ENCODE results near the gene VGLL4.

VGLL4 gene

DNA sequence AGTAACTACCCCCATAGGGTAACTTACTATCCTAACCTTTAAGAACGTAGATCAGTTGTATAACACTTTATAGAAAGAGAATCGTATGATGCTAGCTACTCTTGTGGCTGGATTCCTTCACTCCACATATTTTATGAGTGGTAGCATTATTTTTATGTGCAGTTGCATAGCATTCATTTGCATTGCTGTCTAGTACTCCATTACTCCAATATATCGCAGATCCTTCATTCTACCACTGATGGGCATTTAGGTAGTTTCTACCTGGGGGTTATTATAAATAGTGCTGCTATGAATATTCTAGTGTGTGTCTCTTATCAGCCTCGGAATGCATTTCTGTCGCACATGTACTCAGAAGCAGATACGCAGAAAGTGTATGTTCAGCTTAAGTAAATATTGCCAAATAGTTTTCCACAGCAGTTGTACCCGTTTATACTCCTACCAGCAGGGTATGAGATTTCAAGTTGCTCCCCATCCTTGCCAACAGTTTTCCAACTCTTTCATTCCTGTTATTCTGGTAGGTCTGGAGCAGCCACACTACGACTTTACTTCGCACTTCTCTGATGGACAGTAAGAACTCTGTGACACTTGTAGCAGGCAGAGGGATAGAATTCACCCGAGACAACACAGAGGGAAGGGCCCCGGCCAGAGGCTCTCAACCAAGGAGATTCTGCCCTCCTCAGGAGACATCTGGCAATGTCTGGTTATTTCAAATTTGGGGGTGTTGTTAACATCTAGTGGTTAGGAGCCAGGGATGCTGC is 9.8 kb upstream of the VGLL4 start:
- DNase-seq (ENCODE audit: low read depth in 3 of 3): no peak

DNA sequence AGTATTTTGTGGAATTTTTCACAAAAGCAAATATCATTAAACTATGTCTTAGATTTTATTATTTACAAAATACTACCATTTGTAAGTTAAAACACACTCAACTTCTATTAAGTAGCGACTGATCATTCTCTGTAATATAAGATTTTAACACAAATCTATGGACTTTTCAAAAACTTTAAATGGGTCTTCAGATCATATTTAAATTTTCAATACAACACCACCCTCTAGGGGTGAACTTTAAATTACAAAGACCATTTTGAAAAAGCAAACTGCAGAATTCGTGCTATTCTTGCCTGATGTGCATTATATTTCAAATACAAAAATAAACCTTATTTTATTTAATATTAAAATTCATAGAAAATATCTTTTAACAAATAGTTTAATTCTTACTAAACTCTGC is 8.2 kb upstream of the VGLL4 start:
- DNase-seq (ENCODE audit: low read depth in 3 of 3): no peak

DNA sequence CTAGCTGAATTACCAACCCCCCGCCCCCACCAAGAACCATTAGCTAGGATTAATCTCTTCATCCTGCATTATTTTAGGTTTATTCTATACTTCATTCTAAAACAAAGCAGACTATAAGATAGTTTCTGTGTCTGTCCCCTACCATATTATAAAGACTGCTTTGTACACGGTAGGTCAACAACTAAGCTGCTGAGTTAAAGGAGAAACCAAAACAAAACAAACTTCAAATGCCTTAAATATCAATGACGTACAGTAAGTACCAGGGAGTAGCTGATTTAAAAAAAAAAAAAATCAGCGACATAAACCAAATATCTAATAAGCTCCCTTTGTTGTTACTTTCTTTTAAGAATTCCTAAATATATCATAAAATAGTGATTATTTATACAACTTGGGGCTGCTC is 7.8 kb upstream of the VGLL4 start:
- no peak for DNase-seq (ENCODE audit: low read depth in 3 of 3)

DNA sequence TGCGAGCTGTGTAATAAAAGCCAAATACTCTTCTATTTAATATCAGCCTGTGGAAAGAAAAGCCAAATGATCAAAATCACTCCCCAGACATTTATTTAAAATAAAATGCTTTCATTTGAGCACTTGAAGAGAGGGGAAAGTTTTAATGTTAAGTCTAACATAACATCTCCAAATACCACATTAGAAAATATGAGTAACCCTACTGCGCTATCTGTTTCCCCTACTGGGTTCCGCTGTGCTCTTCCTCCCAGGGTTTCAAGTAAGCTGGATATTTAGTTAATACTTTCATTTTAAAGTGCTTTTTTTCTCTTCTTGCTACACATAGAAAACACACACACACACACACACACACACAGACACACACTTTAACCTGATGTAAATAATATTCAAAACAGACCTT is 6.7 kb upstream of the VGLL4 start:
- no peak for DNase-seq (ENCODE audit: low read depth in 3 of 3)

DNA sequence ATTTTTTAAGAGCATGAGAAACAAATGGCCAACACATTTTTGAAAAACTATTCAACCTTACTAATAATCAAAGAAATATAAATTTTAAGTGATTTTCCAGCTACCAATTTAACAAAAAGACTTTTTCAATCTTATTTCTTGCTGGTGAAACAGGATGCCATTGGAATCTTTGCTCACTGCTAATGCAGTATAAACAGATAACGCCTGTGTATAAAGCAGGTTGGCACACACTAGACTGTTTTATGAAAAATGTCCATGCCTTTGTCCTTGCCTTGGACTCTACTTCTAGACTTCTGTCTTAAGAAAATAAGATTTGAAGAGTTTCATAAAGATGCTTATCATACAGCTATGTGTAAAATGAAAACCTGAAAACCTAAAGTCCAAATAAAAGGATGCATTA is 5.0 kb upstream of the VGLL4 start:
- DNase-seq (ENCODE audit: low read depth in 3 of 3): no peak

DNA sequence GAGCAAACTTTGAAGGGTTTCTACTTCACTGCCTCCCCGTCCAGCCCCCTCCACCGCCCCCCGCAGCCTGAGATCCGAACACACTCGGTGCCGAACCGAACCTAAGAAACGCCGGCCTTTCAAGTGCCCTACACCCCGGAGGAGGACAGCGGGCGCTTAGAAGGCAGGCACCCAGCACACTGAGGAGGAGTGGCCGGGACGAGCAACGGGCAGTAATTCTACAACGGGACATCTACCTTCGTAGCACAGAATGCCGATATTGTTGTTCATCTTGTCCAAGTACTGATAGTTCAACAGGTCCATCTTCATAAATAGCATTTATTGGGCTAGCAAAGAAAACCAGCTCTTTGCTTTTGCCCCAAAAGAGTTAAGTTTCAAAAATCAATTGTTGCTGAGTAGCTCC is 513 bp downstream of the VGLL4 start:
- DNase-seq (ENCODE audit: low read depth in 3 of 3): peak in 2 of 3 experiments; percentile 8 to 35

DNA sequence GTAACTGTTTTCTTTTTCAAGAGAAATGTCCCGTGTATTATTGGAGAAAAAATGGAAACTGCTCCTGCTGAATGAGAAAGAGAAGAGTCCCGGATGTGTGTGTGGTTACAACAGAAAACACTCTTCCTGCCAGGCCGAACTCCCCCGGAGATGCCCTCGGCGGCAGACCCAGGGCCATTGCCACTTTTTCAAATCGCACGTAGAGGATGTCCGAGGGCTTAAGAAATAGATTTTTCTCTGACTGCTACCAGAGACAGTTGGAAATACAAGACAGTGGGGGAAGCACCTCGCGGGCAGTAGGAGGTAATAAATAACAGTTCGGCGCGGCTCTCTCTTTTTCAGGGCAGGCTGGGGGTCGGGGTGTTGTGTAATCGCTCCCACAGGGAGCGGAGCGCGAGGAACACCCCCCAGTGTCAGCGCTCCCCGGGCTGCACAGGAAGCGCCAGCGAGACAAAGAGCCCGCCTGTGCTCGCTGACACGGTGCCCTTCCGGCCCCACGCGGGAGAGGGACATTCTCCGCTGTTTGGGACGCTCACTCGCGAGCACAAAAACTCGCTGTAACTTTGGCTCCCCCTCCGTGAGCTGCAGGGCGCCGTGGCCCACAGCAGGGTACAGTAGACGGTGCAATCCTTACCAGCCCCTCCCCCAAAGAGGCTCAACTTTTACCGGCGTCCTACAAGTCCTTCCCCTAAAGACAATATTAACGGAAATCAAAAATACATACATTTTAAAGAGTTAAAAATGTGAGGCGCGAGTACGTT is 1.1 kb downstream of the VGLL4 start:
- DNase-seq (ENCODE audit: low read depth in 3 of 3): peak; percentile 18 to 67 (median 20)

DNA sequence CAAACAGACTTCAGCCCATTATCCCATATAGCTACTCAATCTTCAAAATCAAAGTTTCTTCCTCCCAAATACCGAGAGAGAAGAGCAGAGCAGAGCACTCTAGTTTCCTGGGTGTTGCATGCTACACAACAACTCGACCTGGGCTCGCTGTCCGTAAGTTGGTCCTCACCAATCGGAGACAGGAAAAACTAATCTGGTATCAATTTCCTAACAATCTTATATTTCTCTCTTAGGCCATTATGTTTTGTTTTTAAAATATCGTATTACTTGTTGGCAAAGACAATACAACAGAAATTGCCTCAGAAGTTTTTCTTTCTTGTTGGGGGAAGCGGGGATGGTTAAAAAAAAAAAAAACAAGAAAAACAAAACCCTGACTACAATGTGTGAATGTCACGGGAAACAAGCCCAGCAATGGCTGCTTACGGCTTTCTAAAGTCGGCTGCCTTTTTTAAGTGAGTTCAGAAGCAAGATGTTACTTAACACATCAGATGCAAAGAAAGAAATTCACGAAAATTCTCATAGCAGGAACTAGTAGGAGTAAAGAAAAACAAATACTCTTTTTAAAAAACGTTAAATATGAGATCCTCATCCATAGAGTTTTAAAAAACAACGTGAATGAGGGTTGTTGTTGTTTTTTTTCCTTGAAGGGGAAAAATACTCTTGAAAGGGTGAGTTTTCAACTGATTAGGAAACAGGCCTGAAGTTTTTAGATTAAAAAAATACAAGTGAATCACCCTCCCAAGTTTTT is 1.9 kb downstream of the VGLL4 start:
- DNase-seq (ENCODE audit: low read depth in 3 of 3): no peak

DNA sequence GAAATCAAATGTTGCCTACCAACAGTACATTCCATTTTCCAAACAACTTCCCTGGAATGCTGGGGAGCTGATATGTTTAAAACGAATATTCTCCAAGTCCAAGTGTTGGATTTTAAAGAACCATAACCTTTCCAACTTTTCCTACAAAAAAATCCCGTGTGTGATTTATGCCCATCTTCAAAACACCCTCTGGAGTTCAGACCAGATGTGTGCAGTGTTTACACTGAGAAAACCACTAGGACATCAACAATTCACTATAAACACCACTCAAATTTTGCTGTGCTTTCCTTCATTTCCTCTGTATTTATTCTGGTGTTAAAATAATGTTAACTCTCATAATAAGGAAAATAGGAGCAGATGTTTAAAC is 2.4 kb downstream of the VGLL4 start:
- no peak for DNase-seq (ENCODE audit: low read depth in 3 of 3)

DNA sequence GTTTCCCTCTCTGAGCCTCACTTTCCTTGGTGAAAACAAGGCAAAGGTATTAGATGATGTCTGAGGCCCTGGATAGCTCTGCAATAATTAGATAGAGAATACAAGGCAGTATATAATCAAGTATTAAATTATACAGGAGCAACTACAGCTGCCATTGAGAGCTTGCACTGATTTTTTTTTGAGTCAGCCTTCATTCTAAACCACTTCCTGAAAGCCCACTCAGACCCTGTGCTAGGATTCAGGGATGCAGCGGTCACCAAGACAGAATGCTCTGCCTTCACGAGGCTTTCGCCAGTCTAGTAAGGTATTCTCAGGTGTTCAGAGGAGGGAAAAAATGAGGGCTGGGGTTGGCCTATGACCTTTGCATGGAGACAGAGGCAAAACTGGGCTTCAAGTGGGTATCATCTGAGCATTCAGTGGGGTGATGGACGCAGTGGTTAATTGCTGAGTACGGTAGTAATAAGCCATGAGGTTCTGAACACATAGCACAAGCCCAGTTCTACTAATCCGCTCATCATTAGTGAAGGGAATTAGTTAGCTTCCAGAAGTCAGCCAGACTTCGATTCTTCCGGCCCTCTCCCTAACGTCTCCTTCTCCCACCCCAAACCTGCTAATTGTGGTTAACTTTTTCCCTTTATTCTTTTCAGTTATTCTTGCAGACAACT is 3.6 kb downstream of the VGLL4 start:
- no peak for DNase-seq (ENCODE audit: low read depth in 3 of 3)

DNA sequence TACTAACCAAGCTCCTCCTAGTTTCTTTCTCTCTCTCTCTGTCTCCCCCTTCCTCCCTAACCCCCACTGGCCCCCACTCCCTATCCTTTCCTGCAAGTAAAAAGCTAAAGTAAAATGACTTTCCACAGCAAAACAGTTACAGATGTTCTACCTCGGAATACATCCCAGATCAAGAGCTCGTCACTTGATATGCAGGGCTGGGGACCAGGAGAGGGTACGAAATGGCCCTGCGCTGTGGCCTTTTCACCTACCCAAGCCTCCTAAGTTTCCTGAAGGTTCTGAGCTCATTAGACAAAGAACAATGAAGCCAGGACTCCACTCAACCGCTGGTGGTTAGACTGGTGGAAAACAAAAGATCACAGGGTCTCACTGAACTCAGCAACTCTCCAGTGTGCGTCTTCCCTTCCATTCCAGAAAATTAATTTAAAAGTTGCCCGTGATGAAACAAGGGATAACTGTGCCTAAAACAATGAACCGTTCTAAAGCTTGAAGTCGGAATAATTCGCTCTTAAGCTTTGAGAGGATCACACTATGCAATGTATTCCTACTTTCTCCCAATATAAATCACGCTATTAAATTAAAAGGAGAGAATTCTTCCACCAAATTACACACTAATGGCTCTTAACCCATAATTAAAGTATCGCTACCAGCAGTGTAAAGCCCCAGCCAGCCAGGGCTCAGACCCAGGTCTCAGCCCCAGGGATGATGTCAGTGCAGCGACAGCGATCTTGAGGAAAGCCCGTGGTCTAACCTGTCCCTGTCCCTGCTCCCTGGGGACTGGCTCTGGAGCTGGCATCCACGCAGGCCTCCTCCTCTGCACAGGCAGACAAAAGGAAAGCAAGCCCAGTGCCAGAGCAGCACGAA is 5.0 kb downstream of the VGLL4 start:
- no peak for DNase-seq (ENCODE audit: low read depth in 3 of 3)

DNA sequence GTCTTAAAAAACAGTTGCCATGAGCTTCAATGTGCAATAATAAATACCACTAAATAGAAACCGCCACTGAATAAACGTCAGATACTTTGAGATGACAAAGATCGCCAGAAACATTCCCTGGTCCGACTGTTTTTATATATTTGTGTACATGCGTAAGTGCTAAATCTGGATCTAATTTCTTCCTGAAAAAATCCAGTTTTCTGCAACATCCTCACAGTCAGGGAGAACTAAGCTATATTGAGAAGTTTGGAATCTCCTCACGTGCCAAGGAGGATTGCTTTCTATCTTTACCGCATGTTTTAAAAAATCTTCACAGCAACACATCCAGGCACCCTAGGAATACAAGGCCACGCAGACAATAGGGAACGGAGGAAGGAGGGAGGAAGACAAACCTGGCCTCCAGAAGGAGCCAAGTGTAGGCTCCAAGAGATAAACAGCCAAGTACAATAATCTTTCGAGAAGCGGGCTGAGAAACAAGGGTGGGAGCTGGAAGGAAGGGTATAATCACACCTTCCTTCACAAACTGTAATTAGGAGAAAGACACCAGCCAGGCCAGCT is 5.7 kb downstream of the VGLL4 start:
- DNase-seq (ENCODE audit: low read depth in 3 of 3): no peak

DNA sequence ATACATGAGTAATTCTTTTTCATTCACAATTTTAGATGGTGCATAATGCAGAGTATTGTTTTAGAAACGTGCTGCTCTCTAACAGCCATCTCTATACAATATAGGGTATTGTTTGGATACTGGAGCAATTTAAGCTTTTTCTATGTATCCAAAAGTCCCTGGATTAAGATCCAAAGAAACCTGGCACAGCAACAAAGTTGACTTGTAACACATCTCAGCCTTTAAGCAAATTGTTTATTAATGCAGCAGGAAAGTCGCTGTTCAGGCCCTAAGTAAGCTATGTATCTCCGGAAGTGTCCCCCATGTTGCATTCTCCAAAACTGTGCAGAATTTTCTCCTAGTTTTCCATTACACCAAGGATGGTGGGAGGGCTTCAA is 7.3 kb downstream of the VGLL4 start:
- DNase-seq (ENCODE audit: low read depth in 3 of 3): no peak

DNA sequence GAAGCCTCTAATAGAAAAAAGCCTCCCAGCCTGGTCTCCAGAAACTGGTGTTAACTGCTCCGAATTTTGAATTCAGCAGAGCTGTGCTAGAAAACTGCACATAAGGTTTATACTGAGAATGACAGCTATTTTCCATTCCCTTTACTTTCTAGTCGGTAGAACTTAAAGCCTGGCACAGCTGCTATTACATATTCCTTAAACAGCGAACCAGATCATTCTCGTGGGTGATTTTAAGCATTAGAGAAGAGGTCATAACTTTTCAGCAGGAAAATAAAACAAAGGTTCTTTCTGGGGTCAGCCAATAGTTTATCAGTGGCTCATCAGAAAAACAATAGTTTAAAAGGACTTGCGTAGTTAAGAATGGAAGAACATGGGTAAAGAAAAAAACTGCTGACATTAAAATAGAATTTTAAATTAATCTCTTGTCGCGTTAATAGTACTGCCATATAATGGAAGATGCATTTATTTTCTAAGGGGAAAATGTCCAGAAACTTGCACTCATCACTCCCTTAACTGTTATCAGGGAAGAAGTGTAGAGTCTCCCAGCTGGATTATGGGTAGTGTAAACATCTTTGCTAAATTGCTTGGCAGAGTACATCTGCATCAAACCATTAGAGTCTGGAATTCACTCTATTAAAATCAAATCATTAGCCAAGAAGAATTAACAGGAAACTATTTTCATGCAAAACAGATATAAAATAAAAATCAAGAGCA is 7.9 kb downstream of the VGLL4 start:
- DNase-seq (ENCODE audit: low read depth in 3 of 3): no peak

DNA sequence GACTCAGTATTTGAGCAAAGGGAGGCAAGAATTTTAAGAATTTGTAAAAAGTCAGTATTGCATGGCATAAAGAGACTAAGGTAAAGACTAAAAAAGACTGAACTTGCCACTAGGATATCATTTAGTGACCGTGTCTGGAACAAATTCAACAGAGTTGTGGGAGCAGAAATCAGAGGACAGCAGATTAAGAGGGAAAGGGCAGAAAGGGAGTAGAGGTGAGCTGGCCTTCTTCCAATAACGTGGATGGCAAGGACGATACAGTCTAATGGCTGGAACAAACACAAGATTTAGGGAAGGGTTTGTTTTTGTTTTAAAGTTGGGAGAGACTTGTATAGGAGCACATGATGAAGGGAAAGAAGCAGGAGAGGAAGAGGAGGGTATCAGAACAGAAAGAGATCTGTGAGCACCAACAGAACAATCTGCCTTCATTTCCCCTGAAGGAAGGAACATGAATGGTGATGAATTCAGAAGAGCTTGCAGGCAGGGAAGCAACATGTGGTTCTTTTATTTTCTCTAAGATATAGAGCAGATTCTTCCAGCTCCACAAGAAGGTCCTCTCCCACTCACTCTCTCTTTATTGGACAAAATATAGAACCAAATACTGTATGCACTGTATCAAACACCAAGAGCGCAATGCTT is 8.6 kb downstream of the VGLL4 start:
- DNase-seq (ENCODE audit: low read depth in 3 of 3): no peak

DNA sequence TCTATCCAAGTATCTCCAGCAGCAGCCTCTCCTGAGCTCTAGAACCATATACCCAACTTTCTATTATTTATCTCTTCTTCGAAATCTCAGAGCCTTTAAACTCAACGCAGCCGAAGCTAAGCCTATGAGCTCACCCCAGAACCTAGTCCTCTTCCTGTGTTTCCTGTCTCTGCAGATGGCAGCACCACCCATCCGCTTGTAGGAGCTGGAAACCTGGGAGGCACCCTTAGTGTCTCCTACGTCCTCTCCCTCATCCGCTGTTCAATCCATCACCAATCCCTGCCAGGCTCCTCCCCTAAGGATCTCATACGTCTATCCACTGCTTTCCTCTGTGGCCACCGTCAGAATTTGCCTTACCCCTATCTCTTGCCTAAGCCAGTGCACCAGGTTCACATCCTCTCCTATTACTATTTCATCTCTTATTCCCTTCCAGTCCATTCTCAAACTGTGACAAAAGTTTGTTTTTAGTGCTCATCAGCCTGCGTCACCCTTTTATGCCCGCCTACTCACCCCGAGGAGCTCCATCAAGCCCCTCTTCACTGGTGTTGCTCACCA is 9.6 kb downstream of the VGLL4 start:
- DNase-seq (ENCODE audit: low read depth in 3 of 3): no peak

DNA sequence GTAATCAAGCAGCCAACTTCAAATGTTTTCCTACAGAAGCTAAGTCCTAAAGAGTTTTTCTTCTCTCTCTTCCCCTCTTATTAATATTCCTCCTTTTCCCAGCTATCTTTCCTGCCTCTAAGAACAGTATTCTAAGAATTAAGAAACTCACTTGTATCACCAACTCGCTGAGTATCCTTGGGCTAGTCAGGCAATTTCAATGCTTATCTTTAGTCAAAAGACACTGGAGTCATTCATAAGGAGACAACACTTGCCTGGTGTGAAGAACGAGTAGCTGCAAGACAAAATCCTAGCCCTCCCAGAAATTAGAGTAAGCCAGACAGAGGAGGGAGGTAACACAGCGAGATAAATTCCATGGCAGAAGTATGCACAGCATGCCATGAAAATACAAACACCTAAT is 10.7 kb downstream of the VGLL4 start:
- DNase-seq (ENCODE audit: low read depth in 3 of 3): no peak

DNA sequence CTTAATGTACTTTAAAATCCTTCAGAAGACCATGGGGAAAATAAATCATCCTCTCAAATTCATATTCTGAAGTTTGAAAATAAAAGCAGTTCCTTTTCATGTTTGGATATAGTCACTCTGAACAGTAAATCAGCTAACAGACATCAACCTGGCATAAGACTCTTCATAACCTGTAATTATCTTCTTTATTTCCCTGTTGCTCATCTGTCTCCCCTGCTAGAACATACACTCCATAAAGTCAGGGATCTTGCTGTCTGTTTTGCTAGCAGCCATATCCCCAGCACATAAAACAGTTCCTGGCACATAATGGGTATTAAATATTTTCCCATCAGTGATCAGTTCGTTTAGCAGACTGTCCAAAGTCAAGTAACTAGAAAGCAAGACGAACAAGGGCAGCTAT is 11.2 kb downstream of the VGLL4 start:
- no peak for DNase-seq (ENCODE audit: low read depth in 3 of 3)

DNA sequence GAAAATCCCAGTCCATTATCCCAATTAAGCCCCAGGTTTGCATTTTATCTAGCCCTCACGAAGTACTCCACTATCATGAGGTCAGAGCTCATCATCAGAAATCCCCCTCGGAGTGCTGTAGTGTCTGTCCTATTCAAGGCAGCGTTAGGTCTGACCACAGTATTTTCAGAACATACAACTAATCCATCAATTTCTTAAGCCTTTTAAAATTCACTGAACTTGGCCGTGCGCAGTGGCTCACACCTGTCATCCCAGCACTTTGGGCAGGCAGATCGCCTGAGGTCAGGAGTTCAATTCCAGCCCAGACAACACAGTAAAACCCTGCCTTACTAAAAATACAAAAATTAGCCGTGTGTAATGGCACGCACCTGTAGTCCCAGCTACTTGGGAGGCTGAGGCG is 11.9 kb downstream of the VGLL4 start:
- DNase-seq (ENCODE audit: low read depth in 3 of 3): no peak

DNA sequence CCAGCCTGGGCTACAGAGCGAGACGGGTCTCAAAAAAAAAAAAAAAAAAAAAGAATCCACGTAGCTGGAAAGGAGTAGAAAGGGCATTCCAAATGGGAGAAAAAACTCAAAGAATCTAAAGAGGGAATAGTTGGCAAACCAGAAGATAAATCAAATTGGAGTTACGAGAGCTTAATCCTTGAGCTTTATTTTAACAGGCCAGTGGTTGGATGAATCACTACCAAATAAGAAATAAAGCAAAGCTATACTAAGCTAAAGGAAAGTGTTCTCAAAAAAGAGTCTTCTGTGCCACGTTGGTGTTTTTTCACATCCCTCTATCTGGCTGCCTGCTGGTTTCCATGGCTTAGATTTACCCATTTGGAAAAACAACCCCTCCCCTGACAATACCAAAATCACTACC is 14.0 kb downstream of the VGLL4 start:
- DNase-seq (ENCODE audit: low read depth in 3 of 3): no peak

All from stimulated activated CD4-positive, alpha-beta T cell treated with anti-CD3 and anti-CD28 coated beads, TNF-alpha, amount 100 ng/mL, for 24 hours (primary cell).